IPS-NIHi7 (cell line): ENCODE data around the gene FCMR.

Experiments
- DNase-seq: peaks from one replicate; pipeline ENCODE4 v3.0.0; 2012; ENCODE audit warnings: mixed read lengths; ENCODE audit errors: extremely low spot score

The FCMR gene

DNA sequence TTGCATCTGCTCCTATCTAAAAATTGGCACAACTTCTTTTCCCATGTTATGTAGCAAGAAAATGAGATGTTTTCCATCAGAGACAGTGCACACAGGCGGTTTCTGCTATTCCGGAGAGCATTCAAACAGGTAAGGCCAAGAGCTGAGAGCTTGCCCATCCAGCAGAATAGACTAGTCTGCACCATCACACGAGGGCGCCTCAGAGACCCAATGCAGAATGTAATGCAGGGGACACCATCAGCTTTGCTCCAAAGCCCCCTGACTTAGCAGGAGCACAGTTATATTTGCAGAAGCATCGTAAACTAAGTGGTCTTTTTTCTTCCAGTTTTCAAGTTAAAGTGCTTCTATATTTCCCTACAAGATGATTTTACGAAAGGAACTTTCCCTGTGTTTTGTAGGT lies 19.8 kb downstream of the FCMR start:
- no peak for DNase-seq

GRCh38 chr1:206900149-206900548 lies 21.6 kb downstream of the FCMR start:
- no peak for DNase-seq

- DNase-seq = no peak
Observed at GRCh38 chr1:206899717-206900116, 22.0 kb downstream of the FCMR start.

GRCh38 chr1:206898915-206899431 lies 22.8 kb downstream of the FCMR start:
- DNase-seq = no peak

DNA sequence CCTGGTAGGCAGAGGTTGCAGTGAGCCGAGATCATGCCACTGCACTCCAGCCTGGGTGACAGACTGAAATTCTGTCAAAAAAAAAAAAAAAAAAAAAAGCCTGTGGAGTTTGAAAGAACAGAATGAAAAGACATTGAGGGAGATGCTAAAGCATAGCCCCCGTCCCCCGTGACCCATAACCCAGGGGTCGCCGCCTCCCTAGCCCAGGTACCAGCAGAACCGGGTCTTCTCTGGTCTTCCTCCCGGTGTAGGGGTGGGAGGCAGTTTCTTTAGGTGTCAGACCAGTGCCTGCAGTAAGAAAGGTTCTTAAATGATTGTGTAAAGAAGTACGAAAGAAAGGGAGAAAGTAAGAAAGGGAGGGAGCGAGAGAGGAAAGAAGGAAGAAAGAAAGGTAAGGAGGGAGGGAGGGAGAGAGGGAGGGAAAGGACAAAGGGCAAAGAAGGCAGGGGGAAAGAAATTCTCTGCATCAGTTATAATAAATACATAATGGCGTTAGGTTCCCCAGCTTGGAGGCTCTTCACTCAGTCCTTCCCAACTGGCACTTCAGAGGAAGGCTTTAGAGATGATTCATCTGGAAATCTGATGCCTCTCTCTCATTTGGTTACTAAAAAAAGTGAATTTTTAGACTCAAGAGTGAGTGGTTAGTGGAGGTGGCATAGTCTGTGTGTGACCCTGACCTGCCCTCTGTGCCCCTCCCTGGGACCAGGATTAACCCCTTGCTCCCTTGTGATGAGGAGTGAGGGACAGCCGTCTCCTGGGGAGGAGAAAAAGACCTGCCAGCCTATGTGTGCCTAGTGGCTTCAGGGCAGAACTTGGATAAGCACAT lies 23.4 kb downstream of the FCMR start:
- no peak for DNase-seq

DNA sequence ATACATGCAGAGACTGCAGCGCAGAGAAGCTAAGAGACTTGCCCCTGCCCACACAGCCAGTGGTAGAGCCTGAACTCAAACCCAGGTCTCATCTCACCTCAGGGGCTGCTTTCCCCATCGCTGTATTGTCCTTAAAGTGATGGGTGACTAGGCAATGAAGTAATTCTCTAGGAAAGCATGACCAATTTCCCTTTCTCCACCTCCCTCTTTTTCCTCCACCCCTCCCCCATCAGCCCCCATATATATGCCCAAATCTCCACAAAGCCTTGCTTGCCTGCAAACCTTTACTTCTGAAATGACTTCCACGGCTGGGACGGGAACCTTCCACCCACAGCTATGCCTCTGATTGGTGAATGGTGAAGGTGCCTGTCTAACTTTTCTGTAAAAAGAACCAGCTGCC lies 24.6 kb downstream of the FCMR start, which contains the start of gene IL24:
TSS of gene IL24 (plus strand) at position 269 of the 400 bp plus-strand sequence. CDS start 390 bp downstream, outside the sequence.
- DNase-seq = no peak

- DNase-seq = no peak
Observed at GRCh38 chr1:206896261-206896660, 25.5 kb downstream of the FCMR start.

DNA sequence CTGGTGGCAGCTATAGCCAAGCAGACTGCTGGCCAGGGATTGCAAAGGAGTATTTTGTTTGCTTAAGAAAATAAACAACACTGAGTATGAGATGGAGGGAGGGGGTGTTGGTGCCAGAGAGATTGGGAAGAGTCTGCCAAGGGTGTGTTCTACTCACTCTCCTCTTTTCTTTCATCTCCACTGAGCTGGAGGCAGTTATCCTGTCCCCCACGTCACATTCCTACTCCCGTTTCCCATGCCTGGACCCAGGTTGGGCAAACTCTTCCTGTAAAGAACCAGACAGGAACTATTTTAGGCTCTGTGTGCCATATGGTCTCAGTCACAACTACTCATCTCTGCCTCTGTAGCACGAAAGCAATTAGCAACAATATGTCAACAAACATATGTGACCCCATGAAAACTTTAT lies 25.9 kb downstream of the FCMR start:
- DNase-seq = no peak

GRCh38 chr1:206895325-206895724 lies 26.4 kb downstream of the FCMR start:
- DNase-seq = no peak

DNA sequence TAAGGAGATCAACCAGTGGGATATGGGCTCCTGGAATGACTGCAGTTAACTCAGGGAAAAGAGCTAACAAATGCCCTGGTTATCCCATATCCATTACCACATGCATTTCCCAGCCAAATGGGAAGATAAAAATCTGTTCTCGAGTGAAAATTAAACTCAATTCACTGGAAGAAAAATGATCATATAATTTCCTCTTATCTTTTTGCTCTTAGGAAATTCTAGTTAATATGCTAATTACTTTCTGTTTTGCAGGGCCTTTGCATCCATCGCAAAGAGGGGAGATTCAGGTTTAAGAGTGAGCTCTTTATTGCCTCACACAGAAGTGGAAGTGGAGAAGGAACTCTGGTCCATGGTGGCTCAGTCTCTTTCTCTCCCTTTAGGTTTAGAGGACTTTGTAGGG lies 28.4 kb downstream of the FCMR start:
- DNase-seq = no peak

DNA sequence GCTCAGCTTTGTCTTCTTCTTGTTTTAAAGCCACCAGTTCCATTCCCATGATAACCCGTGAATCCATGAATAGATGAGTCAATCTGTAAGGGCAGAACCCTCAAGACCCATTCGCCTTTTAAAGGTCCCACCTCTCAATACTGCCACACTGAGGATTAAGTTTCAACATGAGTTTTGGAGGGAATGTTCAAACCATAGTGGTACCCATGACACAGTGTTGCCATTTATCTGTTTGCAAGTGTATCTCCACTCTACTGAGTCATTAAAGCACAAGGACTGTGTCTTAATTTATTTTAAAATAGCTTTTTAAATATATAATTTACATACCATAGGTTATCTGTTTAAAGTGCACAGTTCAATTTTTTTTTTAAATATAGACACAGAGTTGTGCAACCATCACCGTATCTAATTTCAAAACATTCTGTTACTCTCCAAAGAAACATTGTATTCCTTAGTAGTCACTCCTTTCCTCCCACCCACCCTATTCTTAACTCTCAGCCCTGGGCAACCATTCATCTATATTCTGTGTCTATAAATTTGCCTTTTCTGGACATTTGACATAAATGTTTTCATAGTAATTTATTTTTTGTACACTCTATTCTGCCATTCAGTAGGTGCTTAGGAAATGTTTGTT lies 29.3 kb downstream of the FCMR start:
- no peak for DNase-seq

GRCh38 chr1:206891412-206891811 lies 30.3 kb downstream of the FCMR start:
- DNase-seq = no peak

DNA sequence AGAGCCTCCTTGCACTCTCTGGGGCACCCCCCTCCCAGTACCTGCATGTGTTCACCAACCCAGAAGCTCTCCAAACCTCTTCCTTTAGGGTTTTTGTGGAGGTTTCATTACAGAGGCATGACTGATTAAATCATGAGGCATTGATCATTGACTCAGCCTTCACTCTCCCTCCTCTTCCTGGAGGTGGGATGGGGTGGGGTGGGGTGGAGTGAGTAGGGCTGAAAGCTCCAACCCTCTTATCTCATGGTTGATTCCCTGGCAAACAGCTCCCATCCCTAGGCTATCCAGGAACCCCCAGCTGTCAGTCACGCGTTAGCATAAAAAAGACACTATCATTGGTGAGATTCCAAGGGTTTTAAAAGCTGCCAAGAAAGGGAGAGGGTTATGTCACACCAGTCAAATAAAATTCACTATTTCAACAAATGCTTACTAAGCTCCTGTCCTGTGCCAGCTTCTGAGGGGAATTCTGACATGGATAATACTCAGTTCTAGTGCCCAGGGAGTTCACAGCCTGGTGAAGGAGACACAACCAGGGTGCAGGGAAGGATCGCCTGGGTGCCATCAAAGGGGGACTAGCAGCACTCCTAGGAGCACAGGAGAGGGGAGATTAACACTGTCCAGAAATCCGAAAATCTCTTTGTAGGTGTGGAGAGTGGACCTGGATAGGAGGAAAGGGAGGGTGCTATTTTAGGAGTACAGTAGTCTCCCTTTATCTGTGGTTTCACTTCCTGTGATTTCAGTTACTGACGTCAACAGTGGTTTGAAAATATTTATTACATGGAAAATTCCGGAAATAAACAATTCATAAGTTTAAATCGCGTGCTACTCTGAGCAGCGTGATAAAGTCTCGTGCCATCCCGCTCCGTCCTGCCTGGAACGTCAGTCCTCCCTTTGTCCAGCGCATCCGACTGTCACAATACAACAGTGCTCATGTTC lies 31.3 kb downstream of the FCMR start:
- DNase-seq = peak; percentile 41

DNA sequence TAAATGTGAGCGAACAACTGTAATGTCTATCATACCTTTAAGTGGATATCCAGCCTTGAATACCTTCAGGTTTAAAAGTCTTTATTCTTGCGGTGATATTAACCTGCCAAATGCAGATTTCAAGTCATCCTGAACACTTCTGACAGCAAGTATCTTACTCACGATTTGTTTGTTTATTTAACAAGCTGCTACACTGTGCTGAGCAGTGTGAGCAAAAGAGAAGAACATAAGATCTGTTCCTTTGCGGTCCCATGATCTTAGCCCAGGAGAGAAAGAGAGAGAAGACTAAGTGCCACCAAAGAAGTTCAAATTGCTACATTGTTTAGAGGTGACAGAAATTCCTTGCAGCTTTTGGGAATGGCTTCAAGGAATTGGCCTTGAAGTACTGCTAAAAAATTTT lies 34.0 kb downstream of the FCMR start:
- no peak for DNase-seq

DNA sequence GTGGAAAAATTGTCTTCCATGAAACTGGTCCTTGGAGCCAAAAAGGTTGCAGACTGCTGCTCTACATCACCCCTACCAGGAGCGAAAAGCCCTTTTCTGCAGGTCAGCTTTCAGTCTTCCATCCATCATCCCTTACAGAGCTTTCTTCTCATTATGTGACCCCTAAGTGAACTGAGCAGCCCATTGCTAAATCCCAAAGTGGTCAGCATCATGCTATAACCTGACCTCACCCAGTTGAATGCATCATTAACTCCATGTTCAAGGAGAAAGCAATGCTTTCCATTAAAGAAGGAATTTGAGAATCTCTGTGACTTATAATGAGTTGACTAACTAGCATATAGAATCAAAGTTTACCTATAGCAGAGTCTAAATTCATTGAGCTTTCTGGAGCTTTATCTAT lies 34.9 kb downstream of the FCMR start:
- no peak for DNase-seq

DNA sequence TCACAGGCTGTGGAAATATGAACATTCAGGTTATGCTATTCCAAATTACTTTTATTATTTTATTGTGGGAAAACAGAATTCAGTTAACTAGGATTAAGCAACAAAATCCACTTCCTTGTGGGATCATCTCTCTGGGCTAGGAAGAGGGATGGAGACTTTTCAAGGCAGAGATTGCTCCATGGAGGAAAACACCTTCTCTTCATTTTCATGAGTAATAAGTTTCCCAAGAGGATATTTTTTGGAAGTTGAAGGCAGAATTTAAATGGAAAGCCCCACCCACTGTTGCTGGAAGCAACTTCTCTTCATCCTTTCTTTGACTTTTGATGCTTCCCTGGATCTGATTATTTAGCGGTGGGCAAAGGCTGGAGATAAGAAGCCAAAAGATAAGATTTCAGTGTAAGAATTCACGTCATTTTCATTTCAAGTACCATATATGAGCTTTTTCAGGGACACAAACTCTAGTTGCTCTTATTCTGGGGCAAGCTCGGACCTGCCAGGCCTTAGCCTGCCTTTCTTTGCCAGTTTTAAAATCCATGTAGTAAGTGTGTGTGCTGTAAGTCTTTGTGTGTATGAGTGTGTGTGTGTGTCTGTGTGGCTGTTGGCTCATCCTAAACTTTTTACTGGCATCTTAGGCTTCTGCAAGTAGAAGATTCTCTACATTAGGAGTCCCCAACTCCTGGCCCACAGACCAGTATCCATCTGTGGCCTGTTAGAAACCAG lies 36.2 kb downstream of the FCMR start:
- DNase-seq = no peak

GRCh38 chr1:206883876-206884275 lies 37.9 kb downstream of the FCMR start:
- no peak for DNase-seq

GRCh38 chr1:206883160-206883559 lies 38.6 kb downstream of the FCMR start:
- DNase-seq = no peak

GRCh38 chr1:206882555-206882954 lies 39.2 kb downstream of the FCMR start:
- no peak for DNase-seq

GRCh38 chr1:206880314-206880713 lies 41.4 kb downstream of the FCMR start:
- DNase-seq = no peak

DNA sequence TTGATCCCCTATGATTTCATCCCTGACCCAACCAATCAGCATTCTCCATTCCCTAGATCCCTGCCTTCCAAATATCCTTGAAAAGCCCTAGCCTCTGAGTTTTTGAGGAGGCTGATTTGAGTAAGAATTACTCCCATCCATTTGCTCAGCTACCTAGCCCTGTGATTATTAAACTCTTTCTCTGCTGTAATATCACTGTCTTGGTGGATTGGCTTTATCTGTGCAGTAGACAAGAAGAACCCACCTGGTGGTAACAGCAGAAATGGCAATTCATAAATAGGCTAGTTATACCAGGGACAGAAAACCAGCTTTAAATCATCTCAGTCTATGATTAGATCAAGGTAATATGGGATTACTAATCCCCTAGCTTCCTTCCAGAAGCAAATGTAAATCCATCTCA lies 43.3 kb downstream of the FCMR start:
- no peak for DNase-seq
